HG02642 (cell line): ENCODE data around the gene HPSE2.

Source experiments
- ATAC-seq: cut with Tn5 transposase; IDR thresholded peaks from one replicate; pipeline ENCODE4 v1.9.1; 2021; ENCODE audit warnings: mild to moderate bottlenecking; ENCODE audit not compliant: unreplicated experiment, poor library complexity

Gene HPSE2

GRCh38 chr10:98745645-98746044 is 490.0 kb downstream of the HPSE2 start:
- ATAC-seq = no peak

DNA sequence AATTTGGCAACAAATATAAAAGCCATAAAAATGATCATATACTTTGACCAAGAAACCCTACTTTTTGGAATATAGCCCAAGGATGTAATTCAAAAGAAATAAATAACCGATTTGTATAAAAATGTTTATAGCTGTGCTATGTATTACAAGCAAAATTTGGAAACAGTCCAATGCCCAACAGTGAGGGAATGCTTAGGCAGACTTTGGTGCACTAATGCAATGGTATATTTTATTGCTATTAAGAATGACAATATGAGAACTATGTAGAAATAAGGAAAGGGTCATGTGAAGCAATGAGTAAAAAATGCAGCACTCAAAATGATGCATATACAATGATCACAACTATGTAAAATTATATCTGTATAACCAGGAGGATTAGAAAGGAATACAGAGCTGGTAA is 515.1 kb downstream of the HPSE2 start:
- ATAC-seq = no peak

DNA sequence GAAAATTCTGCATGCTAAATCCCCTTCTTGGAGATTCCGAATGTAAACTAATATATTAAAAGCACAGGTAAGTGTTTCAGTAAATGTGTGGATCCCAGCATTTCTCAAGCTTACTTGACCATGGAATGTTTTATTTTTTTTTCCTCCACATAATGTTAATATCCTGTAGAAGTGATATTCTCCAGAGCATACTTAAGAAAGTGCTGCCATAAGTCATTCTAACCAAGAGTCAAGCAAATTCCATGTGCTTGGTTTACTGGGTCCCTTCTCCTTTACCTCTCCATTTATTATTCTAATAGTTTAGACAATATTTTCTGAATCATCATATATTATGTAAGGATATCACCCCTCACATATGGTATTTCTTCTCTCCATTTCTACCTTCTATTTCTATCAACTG is 522.1 kb downstream of the HPSE2 start:
- ATAC-seq = no peak

- ATAC-seq = no peak
Observed at GRCh38 chr10:98696516-98696915, 539.1 kb downstream of the HPSE2 start.

DNA sequence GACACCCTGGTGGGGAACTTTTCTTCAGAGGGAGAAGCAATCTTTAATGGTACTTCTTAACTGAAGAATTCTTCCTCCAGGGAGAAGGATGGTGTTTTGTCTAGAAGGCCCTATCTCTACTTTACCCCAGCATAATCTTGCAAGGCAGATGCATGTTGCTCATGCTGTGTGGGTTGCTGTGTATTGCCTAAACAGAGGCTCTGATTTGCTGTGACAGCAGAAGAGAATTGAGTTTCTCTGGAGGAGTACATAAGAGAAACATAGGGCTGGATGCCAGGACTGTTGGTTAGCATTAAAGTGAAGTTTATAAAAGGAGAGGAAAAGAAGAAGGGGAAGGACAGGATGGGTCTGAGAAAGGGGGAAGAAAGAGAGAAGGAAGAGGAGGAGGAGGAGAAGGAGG is 540.8 kb downstream of the HPSE2 start:
- no peak for ATAC-seq

DNA sequence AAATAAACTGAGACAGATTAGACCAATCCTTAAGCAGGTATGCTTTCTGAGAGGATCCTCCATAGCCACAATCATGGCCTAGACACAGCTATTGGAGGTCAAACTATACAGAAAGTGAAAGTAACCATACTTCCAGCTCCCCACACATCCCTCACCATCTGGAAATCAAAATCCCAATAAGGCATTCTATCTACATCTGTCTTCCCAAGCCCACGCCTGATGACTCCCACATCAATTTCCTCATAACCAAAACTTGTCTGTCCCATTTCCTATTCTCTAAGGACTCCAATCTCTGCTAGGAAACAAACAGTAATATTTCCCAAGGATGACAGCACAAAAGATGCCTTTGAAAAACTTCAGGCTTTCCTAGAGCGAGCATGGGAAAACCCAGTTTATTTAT is 541.6 kb downstream of the HPSE2 start:
- ATAC-seq = no peak

DNA sequence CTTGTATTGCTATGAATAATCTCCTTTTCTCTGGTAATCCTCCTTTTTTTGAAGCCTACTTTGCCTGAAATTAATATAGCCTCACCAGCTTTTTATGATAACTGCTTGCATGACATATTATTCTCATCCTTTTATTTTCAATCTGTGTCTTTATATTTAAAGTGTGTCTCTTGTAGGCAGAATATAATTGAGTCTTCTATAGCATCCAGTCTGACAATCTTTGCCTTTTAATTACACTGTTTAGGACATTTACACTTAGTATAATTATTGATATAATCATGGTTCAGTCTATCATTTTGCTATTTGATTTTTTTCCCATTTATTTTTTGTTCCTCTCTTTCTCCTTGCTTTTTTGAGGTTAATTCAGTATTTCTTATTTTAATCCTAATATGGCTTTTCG is 548.0 kb downstream of the HPSE2 start:
- ATAC-seq = no peak

GRCh38 chr10:98684019-98684899 is 551.4 kb downstream of the HPSE2 start:
- ATAC-seq = no peak

- ATAC-seq = no peak
Observed at GRCh38 chr10:98676895-98677294, 558.8 kb downstream of the HPSE2 start.

- no peak for ATAC-seq
Observed at GRCh38 chr10:98675902-98676301, 559.8 kb downstream of the HPSE2 start.

DNA sequence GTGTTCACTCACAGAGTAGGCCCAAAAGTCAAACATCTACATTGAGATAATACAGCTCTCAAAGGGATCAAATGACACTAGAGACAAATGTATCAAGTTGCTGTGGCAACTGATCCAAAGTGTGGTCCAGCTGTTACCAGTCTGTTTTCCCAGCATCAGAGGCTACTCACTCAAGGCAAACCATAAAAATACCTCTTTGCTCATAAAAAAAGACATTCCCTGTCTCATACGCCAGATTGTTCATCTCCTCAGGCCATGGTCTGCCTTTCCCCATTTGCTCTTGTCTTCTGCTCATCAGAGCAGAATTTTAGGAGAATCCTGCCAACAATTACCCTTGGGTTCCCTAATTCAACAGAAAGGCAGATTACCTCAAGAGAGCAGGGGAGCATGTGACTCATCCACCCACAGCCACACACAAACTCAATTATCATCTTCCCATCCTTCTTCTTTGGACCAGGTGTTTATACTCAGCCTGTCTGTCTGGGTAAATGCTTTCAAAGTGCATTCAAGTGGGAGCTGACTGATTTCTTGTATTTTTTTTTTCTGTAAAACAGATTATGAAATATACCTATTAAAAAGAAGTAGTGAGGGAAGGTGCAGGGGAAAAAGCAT is 562.4 kb downstream of the HPSE2 start:
- ATAC-seq = no peak

- no peak for ATAC-seq
Observed at GRCh38 chr10:98667081-98667480, 568.6 kb downstream of the HPSE2 start.

DNA sequence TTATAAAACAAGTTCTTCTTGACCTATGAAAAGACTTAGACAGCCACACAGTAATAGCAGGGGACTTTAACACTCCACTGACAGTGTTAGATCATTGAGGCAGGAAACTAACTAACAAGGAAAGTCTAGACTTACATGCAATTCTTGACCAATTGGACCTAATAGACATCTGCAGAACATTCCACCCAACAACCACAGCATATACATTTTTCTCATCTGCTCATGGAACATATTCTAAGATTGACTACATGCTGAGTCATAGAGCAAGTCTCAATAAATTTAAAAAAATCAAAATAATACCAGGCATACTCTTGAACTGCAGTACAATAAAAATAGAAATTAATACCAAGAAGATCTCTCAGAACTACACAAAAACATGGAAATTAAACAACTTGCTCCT is 569.4 kb downstream of the HPSE2 start:
- ATAC-seq = no peak

- no peak for ATAC-seq
Observed at GRCh38 chr10:98664329-98665042, 571.2 kb downstream of the HPSE2 start.

DNA sequence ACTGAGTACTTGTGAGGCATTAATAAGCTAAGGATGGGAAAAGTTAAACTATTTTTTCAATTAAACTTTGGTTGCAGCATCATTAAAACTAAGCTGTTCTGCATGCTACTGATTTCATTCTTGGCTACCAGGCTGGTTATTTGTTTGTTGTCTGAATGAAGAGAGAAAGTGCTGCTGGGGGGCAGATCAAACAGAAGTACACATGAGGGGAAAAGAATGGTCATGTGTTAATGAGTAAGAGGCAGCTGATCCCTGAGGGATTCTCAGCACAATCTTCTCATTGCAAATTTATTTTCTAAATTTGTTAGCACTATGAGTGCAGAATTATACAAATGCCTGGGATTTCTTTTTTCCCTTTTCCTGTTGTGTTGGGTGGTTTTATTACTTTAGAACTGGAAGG is 575.7 kb downstream of the HPSE2 start:
- no peak for ATAC-seq

GRCh38 chr10:98655492-98655891 is 580.2 kb downstream of the HPSE2 start:
- ATAC-seq = no peak

GRCh38 chr10:98649170-98649569 is 586.5 kb downstream of the HPSE2 start:
- no peak for ATAC-seq

DNA sequence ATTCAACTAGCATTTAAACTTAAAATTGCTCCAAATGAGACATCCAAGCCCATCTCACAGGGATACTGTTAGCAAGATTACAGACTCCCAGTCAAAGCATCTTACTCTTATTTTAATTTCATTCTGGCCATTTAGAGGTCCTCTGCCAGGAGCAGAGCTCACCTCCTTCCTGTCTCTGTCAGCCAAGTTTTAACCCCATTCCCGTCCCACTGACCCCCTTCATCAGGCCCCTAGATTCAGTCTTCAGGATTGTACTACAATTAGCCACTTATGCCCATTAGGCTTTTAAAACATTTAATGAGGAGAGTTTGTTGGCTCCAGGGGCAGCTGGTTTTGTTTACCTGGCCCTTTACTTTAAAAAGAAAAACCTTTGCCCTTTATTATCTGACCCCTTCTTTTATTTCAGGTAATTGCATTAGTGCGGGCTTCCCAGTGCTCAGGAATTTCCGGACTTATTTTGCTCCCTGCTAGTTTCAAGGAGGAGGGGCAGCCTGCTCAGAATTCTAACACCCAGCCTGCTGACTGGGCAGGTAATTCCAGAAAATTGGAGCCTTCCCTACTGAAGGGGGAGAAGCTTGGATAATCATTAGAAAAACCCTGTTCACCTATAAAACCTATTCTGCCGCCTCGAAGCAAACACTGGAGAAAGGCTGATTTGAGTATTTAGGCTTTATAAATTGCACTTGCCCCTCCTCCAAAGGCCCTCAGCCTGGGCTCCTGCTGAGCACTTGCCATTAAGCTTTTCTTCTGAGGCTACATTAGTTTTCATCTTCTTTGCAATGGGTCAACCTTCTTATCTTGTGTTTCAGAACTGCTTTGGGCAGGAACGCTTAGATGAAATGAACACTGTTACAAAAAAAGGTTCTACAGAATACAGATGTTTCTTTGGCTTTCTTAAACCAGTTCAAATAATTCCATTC is 588.4 kb downstream of the HPSE2 start:
- ATAC-seq = no peak

DNA sequence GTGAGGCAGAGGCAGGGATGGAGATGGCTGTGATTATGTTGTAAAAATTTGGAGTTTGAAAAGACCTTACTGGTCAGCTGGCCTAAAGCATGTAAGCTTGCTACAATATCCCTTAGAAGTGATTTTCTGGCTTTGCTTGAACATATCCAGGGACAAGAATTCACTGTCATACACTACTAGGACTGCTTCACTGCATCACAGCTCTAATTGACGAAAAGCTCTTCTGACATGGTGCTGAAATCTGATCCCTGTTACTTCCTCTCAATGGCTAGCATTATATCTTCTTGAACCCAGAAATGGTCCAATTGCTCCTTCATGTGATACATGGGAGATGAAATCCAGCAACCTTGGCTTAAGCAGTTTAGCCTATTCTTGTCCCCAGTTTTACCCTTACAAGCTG is 591.2 kb downstream of the HPSE2 start:
- ATAC-seq = no peak

- no peak for ATAC-seq
Observed at GRCh38 chr10:98642281-98642680, 593.4 kb downstream of the HPSE2 start.
